ENCODE data around the gene DYNLRB1.

DNA sequence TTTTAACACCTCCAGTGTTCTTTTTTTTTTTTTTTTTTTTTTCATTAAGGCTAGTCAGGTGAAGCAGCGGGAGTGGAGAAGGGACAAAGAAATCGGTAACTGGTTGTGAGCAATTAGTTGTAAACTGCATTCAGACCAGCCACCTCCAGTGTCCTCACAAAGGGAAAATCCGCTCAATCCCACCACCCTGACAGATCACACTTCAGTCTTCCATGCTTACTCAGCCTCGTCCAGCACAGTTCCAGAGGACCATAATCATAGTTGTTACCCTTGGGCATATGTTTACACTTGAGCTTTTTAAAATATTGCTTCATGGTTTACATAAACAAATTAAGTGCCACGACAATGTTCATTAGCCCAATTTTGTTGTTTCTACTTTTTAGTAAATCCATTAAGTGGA is 10.2 kb downstream of the DYNLRB1 start:
- TF ChIP-seq CTCF (IDR thresholded peaks at IDR 0.05), result no peak
- TF ChIP-seq ZFX (IDR thresholded peaks at IDR 0.05; ENCODE audit: borderline replicate concordance), result no peak

All from 22Rv1 (cell line).